Activated CD8-positive, alpha-beta T cell treated with anti-CD3 and anti-CD28 coated beads for 36 hours (primary cell): ENCODE measurements around the gene UGT2B11. TPM values are rescaled to one million over a fixed set of nuclear protein-coding genes. Genes with fewer than 3 reads are reported as not detected.
"Not testable (repeated sequence)": the region's sequence is repeated elsewhere in the genome, so short reads cannot be mapped to it uniquely, and the experiment has no call there.

Source experiments
- ATAC-seq: fragments of 200-7000 bp; cut with Tn5 transposase; one replicate; pipeline ENCODE4 v1.10.0; 2021; ENCODE audit warnings: mild to moderate bottlenecking, moderate library complexity
- CTCF ChIA-PET: fragments of 350-600 bp; sonication (Branson Sonifier 250); formaldehyde crosslinking; loops from one replicate; lab custom pipeline; 2021; ENCODE audit warnings: antibody characterized with exemption; lab: Charles Lee
- POLR2A ChIA-PET: fragments of 350-600 bp; sonication (Branson Sonifier 250); formaldehyde crosslinking; loops from one replicate; lab custom pipeline; 2021; ENCODE audit warnings: antibody characterized with exemption; lab: Charles Lee
- DNase-seq: peaks from one replicate; pipeline ENCODE4 v3.0.0-alpha.2; 2020
- H3K27ac Mint-ChIP-seq: one replicate; pipeline ENCODE4 v1.8.0; 2021; ENCODE audit warnings: mild to moderate bottlenecking, mixed read lengths
- H3K27me3 Mint-ChIP-seq: one replicate; pipeline ENCODE4 v1.8.0; 2021; ENCODE audit warnings: mixed read lengths
- H3K36me3 Mint-ChIP-seq: one replicate; pipeline ENCODE4 v1.8.0; 2021; ENCODE audit warnings: low read depth, mixed read lengths
- H3K4me1 Mint-ChIP-seq: one replicate; pipeline ENCODE4 v1.8.0; 2021; ENCODE audit warnings: low read depth, mixed read lengths
- H3K4me3 Mint-ChIP-seq: one replicate; pipeline ENCODE4 v1.8.0; 2021; ENCODE audit warnings: mild to moderate bottlenecking, moderate library complexity, mixed read lengths
- H3K9me3 Mint-ChIP-seq: one replicate; pipeline ENCODE4 v1.8.0; 2021; ENCODE audit warnings: mixed read lengths
- intact Hi-C: fragments of 100-400 bp; cut with micrococcal nuclease; formaldehyde crosslinking; loops from one replicate; pipeline ENCODE4 v1.10.0; 2022
- total RNA-seq, 2 experiments: library from RNA; stranded (reverse); gene quantifications; one replicate each; pipeline ENCODE4 v1.2.3, GENCODE V29; 2021
- TF ChIP-seq, protein P1 (sequence below): fragments of 200-600 bp; IDR thresholded peaks from one replicate; pipeline ENCODE4 v1.8.0; 2022; ENCODE audit warnings: antibody characterized with exemption, mild to moderate bottlenecking

UGT2B11 gene
- total RNA-seq, 2 experiments from 2014 or later: not detected

- TF ChIP-seq, protein P1, sequence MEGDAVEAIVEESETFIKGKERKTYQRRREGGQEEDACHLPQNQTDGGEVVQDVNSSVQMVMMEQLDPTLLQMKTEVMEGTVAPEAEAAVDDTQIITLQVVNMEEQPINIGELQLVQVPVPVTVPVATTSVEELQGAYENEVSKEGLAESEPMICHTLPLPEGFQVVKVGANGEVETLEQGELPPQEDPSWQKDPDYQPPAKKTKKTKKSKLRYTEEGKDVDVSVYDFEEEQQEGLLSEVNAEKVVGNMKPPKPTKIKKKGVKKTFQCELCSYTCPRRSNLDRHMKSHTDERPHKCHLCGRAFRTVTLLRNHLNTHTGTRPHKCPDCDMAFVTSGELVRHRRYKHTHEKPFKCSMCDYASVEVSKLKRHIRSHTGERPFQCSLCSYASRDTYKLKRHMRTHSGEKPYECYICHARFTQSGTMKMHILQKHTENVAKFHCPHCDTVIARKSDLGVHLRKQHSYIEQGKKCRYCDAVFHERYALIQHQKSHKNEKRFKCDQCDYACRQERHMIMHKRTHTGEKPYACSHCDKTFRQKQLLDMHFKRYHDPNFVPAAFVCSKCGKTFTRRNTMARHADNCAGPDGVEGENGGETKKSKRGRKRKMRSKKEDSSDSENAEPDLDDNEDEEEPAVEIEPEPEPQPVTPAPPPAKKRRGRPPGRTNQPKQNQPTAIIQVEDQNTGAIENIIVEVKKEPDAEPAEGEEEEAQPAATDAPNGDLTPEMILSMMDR: no peak
- H3K4me1 Mint-ChIP-seq: no peaks in the 10 kb centered on the region
- H3K27ac Mint-ChIP-seq: no peak overlapping the region
- H3K27me3 Mint-ChIP-seq: no peaks in the 10 kb centered on the region
- ChIA-PET POLR2A (no interaction called here), CTCF (no interaction called here)
- peaks cover 6% of the 10 kb centered on the region for H3K9me3 Mint-ChIP-seq
- H3K36me3 Mint-ChIP-seq: no peaks in the 10 kb centered on the region
- H3K4me3 Mint-ChIP-seq: no peak overlapping the region
- intact Hi-C loops: no loop called here
- ATAC-seq: no peak
- no peak for DNase-seq
Observed at GRCh38 chr4:69239092-69239491, 24.5 kb upstream of the UGT2B11 start.

- TF ChIP-seq, protein P1: no peak
- Mint-ChIP-seq H3K36me3 (no peaks in the 10 kb centered on the region), H3K27me3 (no peaks in the 10 kb centered on the region), H3K4me1 (no peaks in the 10 kb centered on the region), H3K4me3 (no peak overlapping the region), H3K9me3 (no peaks in the 10 kb centered on the region), H3K27ac (no peak overlapping the region)
- CTCF ChIA-PET: no interaction called here
- DNase-seq: no peak
- POLR2A ChIA-PET: no interaction called here
- ATAC-seq: no peak
- intact Hi-C loops: no loop called here
Observed at GRCh38 chr4:69224891-69225290, 10.3 kb upstream of the UGT2B11 start.

GRCh38 chr4:69223277-69223676 lies 8.7 kb upstream of the UGT2B11 start:
- H3K27ac Mint-ChIP-seq, DNase-seq, intact Hi-C loops, CTCF ChIA-PET, H3K4me1 Mint-ChIP-seq, H3K4me3 Mint-ChIP-seq, H3K36me3 Mint-ChIP-seq, H3K27me3 Mint-ChIP-seq, POLR2A ChIA-PET, ATAC-seq, H3K9me3 Mint-ChIP-seq: not testable (repeated sequence)

DNA sequence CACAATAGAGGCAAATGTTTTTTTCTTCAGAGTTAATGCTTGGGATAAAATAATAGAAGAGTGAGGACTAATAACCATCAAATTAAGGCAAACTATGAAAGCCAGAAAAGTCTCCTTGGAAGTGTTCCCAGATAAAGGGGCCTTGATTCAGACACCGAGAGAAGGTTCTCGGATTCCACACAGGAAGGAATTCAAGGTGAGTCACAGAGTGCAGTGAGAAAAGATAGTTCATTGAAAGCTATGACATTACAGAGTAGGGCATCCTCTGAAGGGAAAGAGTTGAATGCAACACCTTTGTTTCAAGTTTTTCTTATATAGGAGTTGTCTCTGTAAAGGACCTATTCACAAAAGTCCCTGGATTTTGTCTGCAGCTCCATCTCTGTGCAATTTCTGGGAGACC lies 3.9 kb upstream of the UGT2B11 start:
- H3K9me3 Mint-ChIP-seq, H3K4me1 Mint-ChIP-seq, CTCF ChIA-PET, H3K4me3 Mint-ChIP-seq, H3K27me3 Mint-ChIP-seq, ATAC-seq, H3K36me3 Mint-ChIP-seq, POLR2A ChIA-PET, H3K27ac Mint-ChIP-seq, DNase-seq: not testable (repeated sequence)
- intact Hi-C loops: loop anchor here (5.0 kb wide), 1 partner anchor 164 kb away; no protein-coding TSS in a partner anchor

GRCh38 chr4:69210911-69211310 lies 3.6 kb downstream of the UGT2B11 start:
- Mint-ChIP-seq H3K27me3 (no peaks in the 10 kb centered on the region), H3K36me3 (no peaks in the 10 kb centered on the region), H3K9me3 (no peaks in the 10 kb centered on the region), H3K4me3 (no peak overlapping the region), H3K4me1 (no peaks in the 10 kb centered on the region), H3K27ac (no peak overlapping the region)
- intact Hi-C loops: no loop called here
- ChIA-PET POLR2A (no interaction called here), CTCF (no interaction called here)
- ATAC-seq (no peak), DNase-seq (no peak)
- TF ChIP-seq, protein P1: no peak

- H3K4me1 Mint-ChIP-seq, CTCF ChIA-PET, H3K4me3 Mint-ChIP-seq, H3K9me3 Mint-ChIP-seq, ATAC-seq, H3K36me3 Mint-ChIP-seq, POLR2A ChIA-PET, H3K27me3 Mint-ChIP-seq, intact Hi-C loops, H3K27ac Mint-ChIP-seq, DNase-seq: not testable (repeated sequence)
Observed at GRCh38 chr4:69198506-69198905, 16.0 kb downstream of the UGT2B11 start.
